ES-I3 (cell line): Measurements from ENCODE around the gene HPX.

Source experiments
- H3K36me3 ChIP-seq: 2 replicates; pipeline ENCODE4 v1.6.1; 2013; ENCODE audit warnings: mild to moderate bottlenecking, low read length, control low read depth, moderate library complexity; ENCODE audit not compliant: insufficient read depth
- H3K4me1 ChIP-seq: 2 replicates; pipeline ENCODE4 v1.6.1; 2013; ENCODE audit warnings: mild to moderate bottlenecking, control low read depth, low read length; ENCODE audit not compliant: insufficient read depth
- H3K9ac ChIP-seq: 2 replicates; pipeline ENCODE4 v1.6.1; 2013; ENCODE audit warnings: low read depth, mild to moderate bottlenecking, low read length, moderate library complexity
- H3K9me3 ChIP-seq: 2 replicates; pipeline ENCODE4 v1.6.1; 2013; ENCODE audit warnings: mild to moderate bottlenecking, low read length, moderate library complexity; ENCODE audit not compliant: control insufficient read depth, insufficient read depth

The HPX gene

GRCh38 chr11:6440906-6441358, at the start of gene HPX:
Gene HPX, minus strand, starts transcription at chr11:6440987. Its CDS starts 24 bp downstream, at chr11:6440963.
- no peaks in the 10 kb centered on the region for H3K36me3 ChIP-seq
- H3K9me3 ChIP-seq: no peaks in the 10 kb centered on the region
- no peak within 1 kb of the TSS for H3K9ac ChIP-seq
- no peaks in the 10 kb centered on the region for H3K4me1 ChIP-seq

DNA sequence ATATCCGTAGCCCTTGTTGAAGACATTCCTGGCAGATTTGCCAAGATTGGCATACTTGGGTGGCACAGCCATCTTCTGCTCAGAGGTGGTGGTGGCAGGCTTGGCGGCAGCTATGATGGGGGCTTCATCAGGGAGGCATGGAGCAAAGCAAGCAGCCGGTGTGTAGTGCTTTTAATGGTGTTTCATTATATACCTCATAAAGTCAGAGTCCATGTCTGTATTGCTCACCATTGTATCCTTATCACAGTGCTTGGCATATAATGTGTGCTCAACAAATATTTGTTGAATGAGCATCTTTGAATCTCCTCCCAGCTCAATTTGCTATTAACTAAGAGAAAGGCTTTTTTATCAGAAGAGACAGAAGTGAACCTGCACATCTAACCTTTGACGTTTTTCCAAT, 48.5 kb upstream of the HPX start:
- H3K36me3 ChIP-seq: peaks cover 15% of the 10 kb centered on the region
- H3K4me1 ChIP-seq: no peaks in the 10 kb centered on the region
- H3K9ac ChIP-seq: no peak overlapping the region
- no peaks in the 10 kb centered on the region; the same call in 1 of the 2 replicates for H3K9me3 ChIP-seq

DNA sequence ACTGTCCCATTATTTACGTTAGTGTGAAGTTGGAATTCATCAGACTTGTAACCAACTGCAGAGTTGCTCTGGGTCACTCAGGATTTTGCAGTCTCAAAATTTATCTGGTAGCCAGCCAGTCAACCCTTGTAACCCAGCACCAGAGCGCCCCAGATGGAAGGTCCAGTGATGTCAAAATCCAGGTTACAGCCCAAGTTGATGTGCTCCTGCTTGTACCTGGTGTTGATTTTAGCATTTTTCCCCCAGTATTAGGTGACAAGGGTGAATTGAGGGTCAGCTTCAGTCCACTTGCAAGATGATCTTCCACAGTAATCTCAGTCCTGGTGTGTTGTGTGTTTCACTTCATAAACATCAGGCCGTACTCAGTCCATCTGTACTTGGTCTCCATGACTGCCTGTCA, 48.0 kb upstream of the HPX start:
- Histone ChIP-seq H3K36me3 (peaks cover 15% of the 10 kb centered on the region), H3K4me1 (no peaks in the 10 kb centered on the region), H3K9ac (no peak overlapping the region), H3K9me3 (no peaks in the 10 kb centered on the region; the same call in 1 of the 2 replicates)

- peaks cover 18% of the 10 kb centered on the region for H3K36me3 ChIP-seq
- H3K4me1 ChIP-seq: no peaks in the 10 kb centered on the region
- no peak overlapping the region for H3K9ac ChIP-seq
- no peaks in the 10 kb centered on the region; the same call in 1 of the 2 replicates for H3K9me3 ChIP-seq
Observed at GRCh38 chr11:6488342-6488741, 47.6 kb upstream of the HPX start.

- no peaks in the 10 kb centered on the region; the same call in 1 of the 2 replicates for H3K9me3 ChIP-seq
- H3K4me1 ChIP-seq: no peaks in the 10 kb centered on the region
- peaks cover 31% of the 10 kb centered on the region for H3K36me3 ChIP-seq
- no peak overlapping the region for H3K9ac ChIP-seq
Observed at GRCh38 chr11:6486938-6487337, 46.2 kb upstream of the HPX start.

DNA sequence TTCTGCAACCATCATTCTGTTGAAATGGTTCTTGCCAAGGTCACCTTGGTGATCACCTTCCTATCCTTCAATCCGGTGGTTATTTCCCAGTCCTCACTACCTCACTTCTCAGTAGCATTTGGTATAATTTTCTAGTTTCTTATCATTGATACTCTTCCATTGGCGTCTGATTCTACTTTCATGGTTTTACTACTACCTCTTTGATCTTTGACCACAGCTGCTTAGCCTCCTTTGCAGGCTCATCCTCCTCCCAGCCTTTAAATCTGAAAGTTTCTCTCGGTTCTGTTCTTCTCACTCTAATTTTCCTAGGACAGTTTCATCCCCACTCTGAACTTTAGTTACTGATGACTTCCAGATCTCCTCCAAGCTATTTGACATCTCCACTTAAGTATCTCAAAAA, 45.5 kb upstream of the HPX start:
- Histone ChIP-seq H3K9me3 (no peaks in the 10 kb centered on the region; the same call in 1 of the 2 replicates), H3K36me3 (peaks cover 31% of the 10 kb centered on the region), H3K9ac (no peak overlapping the region), H3K4me1 (no peaks in the 10 kb centered on the region)

GRCh38 chr11:6485661-6486060, 44.9 kb upstream of the HPX start:
- Histone ChIP-seq H3K9ac (no peak overlapping the region), H3K9me3 (no peaks in the 10 kb centered on the region; the same call in 1 of the 2 replicates), H3K4me1 (no peaks in the 10 kb centered on the region), H3K36me3 (peaks cover 31% of the 10 kb centered on the region)

DNA sequence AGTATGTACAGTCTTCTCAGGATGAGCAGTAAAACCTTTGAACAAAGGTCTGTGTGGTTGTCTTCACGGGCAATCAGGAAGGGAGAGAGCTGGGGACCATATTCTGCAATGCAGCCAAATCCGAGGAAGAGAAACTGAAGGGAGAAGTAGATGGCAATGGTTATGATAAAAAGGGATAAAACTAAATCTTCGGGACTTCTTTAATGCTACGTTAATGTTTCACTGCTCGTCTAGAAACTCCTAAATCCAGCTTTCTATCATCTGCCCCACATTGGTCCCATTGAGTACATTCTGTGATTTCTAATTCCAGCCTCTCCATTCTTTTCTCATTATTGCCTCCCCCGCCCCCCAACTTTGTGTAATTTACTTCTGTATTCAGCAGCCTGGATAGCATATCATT, 42.2 kb upstream of the HPX start:
- no peaks in the 10 kb centered on the region; the same call in 1 of the 2 replicates for H3K9me3 ChIP-seq
- H3K4me1 ChIP-seq: no peaks in the 10 kb centered on the region
- no peak overlapping the region for H3K9ac ChIP-seq
- H3K36me3 ChIP-seq: peaks cover 35% of the 10 kb centered on the region

DNA sequence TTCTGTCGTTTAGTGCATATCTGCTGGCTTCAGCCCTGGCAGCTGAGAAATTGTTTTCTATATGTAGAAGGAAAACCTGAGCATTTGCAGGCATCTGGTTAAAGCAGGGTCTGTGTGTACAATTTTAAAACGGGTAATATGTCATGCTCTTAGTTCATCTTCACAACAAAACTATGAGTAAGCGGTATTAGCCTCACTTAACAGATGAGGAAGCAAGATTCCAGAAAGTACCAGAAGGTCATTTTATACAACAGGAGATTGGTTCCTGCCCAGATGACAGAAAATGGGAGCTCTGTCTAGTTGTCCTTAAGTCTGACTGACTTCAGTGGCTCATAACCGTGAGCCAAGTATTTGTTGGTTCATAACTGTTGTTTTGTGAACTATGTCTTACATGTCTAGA, 41.7 kb upstream of the HPX start:
- Histone ChIP-seq H3K36me3 (peaks cover 32% of the 10 kb centered on the region), H3K4me1 (no peaks in the 10 kb centered on the region), H3K9me3 (no peaks in the 10 kb centered on the region), H3K9ac (no peak overlapping the region; the same call in 1 of the 2 replicates)

- Histone ChIP-seq H3K9ac (peak overlapping the region; percentile 84), H3K9me3 (no peaks in the 10 kb centered on the region), H3K36me3 (peaks cover 32% of the 10 kb centered on the region), H3K4me1 (no peaks in the 10 kb centered on the region)
Observed at GRCh38 chr11:6481924-6482275, 41.1 kb upstream of the HPX start.

- Histone ChIP-seq H3K4me1 (no peaks in the 10 kb centered on the region), H3K9ac (peak within 1 kb of the TSS; percentile 84), H3K9me3 (no peaks in the 10 kb centered on the region), H3K36me3 (peaks cover 32% of the 10 kb centered on the region)
Observed at GRCh38 chr11:6481012-6481923, 40.5 kb upstream of the HPX start, which contains the start of the genes ARFIP2 and TIMM10B. Gene ARFIP2, minus strand, starts transcription at chr11:6481331. Its CDS starts 910 bp downstream, at chr11:6480421. Gene TIMM10B, plus strand, starts transcription at chr11:6481501. Its CDS starts 16 bp downstream, at chr11:6481517.

- Histone ChIP-seq H3K4me1 (0 out of 2 replicates have a peak, but pooled peaks cover under 1% of the 10 kb centered on the region), H3K9ac (peak overlapping the region; percentile 84), H3K9me3 (no peaks in the 10 kb centered on the region), H3K36me3 (peaks cover 27% of the 10 kb centered on the region)
Observed at GRCh38 chr11:6480299-6480914, 39.6 kb upstream of the HPX start.

DNA sequence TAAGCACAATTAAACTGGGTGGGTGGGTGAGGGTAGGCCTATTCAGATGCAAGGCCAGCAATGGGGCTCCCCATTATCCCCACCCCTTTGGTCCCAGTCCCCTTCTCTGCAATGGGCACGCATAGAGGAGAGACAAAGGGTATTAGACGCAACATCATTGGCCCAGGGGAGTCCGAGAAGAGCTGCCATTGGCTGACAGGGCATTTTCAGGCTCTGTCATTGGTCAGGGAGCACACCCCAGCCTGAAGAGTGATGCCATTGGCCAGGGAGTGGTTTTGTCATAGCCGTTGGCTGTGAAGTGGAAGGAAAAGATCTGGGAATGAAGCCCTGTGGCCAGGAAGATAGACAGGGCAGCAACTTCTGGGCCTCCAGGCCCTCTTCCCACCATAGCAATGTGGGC, 35.8 kb upstream of the HPX start:
- H3K9me3 ChIP-seq: no peaks in the 10 kb centered on the region
- peaks cover 14% of the 10 kb centered on the region for H3K4me1 ChIP-seq
- no peak overlapping the region for H3K9ac ChIP-seq
- H3K36me3 ChIP-seq: peaks cover 9% of the 10 kb centered on the region

GRCh38 chr11:6475936-6476335, 35.1 kb upstream of the HPX start:
- H3K9me3 ChIP-seq: no peaks in the 10 kb centered on the region
- H3K9ac ChIP-seq: no peak overlapping the region
- peaks cover 9% of the 10 kb centered on the region for H3K36me3 ChIP-seq
- peaks cover 14% of the 10 kb centered on the region for H3K4me1 ChIP-seq
